SK-N-SH (cell line): ENCODE results near the gene LIX1. TPM values are rescaled to one million over a fixed set of nuclear protein-coding genes. Genes with fewer than 3 reads are reported as not detected.

Source experiments
- CTCF ChIA-PET: fragments of 300-600, 350-600 bp; formaldehyde crosslinking; extraction: SDS; loops from one replicate; lab custom pipeline; 2021; lab: Yijun Ruan, JAX
- POLR2A ChIA-PET: fragments of 350-600 bp; sonication (Branson Sonifier 250); formaldehyde crosslinking; extraction: SDS; loops from one replicate; lab custom pipeline; 2020; ENCODE audit warnings: antibody characterized with exemption, inconsistent platforms; lab: Yijun Ruan, JAX
- DNase-seq: peaks from one replicate; pipeline ENCODE4 v3.0.0; 2012
- H2AFZ ChIP-seq: fragments of 200-600 bp; sonication (generic); 2 replicates; pipeline ENCODE4 v1.8.1; 2016; ENCODE audit warnings: antibody characterized with exemption, mild to moderate bottlenecking, low read depth
- H3F3A ChIP-seq: fragments of 200-600 bp; sonication (generic); replicated peaks from 2 replicates; pipeline ENCODE3; 2016; ENCODE audit warnings: antibody characterized with exemption, mild to moderate bottlenecking; ENCODE audit not compliant: insufficient read depth
- H3K27ac ChIP-seq, 2 experiments: fragments of 200-500 bp in 1 of 2; fragments of 200-600 bp in 1 of 2; sonication (Bioruptor generic) in 1 of 2; sonication (generic), shearing (Covaris generic) in 1 of 2; 2 replicates each; pipeline versions ENCODE4 v1.5.1 to v1.6.1; 2014 to 2016; ENCODE audit warnings: low read depth in 2 of 2, inconsistent platforms in 1 of 2, low read length in 1 of 2, mild to moderate bottlenecking in 1 of 2, mixed read lengths in 1 of 2
- H3K27me3 ChIP-seq: fragments of 200-600 bp; sonication (generic), shearing (Covaris generic); 2 replicates; pipeline ENCODE4 v1.6.1; 2016; ENCODE audit warnings: mixed run types; ENCODE audit not compliant: insufficient read depth
- H3K36me3 ChIP-seq, 2 experiments: fragments of 200-500 bp in 1 of 2; fragments of 200-600 bp in 1 of 2; sonication (Bioruptor generic) in 1 of 2; sonication (generic) in 1 of 2; replicated peaks in 1 of 2; 2 replicates each; pipeline versions ENCODE3 to v1.5.1; 2014 to 2016; ENCODE audit warnings: low read length in 1 of 2, mild to moderate bottlenecking in 1 of 2; ENCODE audit not compliant: insufficient read depth in 2 of 2, control insufficient read depth in 1 of 2
- H3K4me1 ChIP-seq, 2 experiments: fragments of 200-500 bp in 1 of 2; fragments of 200-600 bp in 1 of 2; sonication (Bioruptor generic) in 1 of 2; sonication (generic), shearing (Covaris generic) in 1 of 2; 2 replicates each; pipeline versions ENCODE4 v1.5.1 to v1.6.1; 2014 to 2016; ENCODE audit warnings: low read depth in 1 of 2, low read length in 1 of 2, mixed run types in 1 of 2; ENCODE audit not compliant: insufficient read depth in 2 of 2, control insufficient read depth in 1 of 2
- H3K4me2 ChIP-seq: fragments of 200-600 bp; sonication (generic), shearing (Covaris generic); 2 replicates; pipeline ENCODE4 v1.6.1; 2017; ENCODE audit warnings: mixed run types
- H3K4me3 ChIP-seq, 2 experiments: fragments of 200-500 bp in 1 of 2; fragments of 200-600 bp in 1 of 2; sonication (Bioruptor generic) in 1 of 2; sonication (generic), shearing (Covaris generic) in 1 of 2; 2 replicates each; pipeline versions ENCODE4 v1.5.1 to v1.8.1; 2014 to 2016; ENCODE audit warnings: low read depth in 2 of 2, inconsistent platforms in 1 of 2, low read length in 1 of 2, mild to moderate bottlenecking in 1 of 2, mixed read lengths in 1 of 2, moderate library complexity in 1 of 2
- H3K79me2 ChIP-seq: fragments of 200-600 bp; sonication (generic); 2 replicates; pipeline ENCODE4 v1.8.1; 2017; ENCODE audit warnings: mild to moderate bottlenecking; ENCODE audit not compliant: insufficient read depth
- H3K9ac ChIP-seq: fragments of 200-600 bp; sonication (generic); 2 replicates; pipeline ENCODE4 v1.6.1; 2017; ENCODE audit warnings: mixed run types
- H3K9me2 ChIP-seq: fragments of 200-600 bp; sonication (generic); 2 replicates; pipeline ENCODE4 v1.6.1; 2017; ENCODE audit warnings: mixed run types
- H3K9me3 ChIP-seq: fragments of 200-600 bp; sonication (generic); 2 replicates; pipeline ENCODE4 v1.6.1; 2017; ENCODE audit warnings: mixed run types, mild to moderate bottlenecking, moderate library complexity
- H4K20me1 ChIP-seq: fragments of 200-600 bp; sonication (generic); 2 replicates; pipeline ENCODE4 v1.6.1; 2017; ENCODE audit warnings: mild to moderate bottlenecking, mixed run types; ENCODE audit not compliant: insufficient read depth
- ELF1 ChIP-seq: IDR thresholded peaks from 2 replicates; pipeline ENCODE4 v1.4.0; 2012
- EZH2phosphoT487 ChIP-seq: fragments of 200-600 bp; sonication (generic); IDR thresholded peaks from 2 replicates; pipeline ENCODE4 v1.6.1; 2017; ENCODE audit warnings: low read depth, mixed run types, mild to moderate bottlenecking, antibody characterized with exemption, moderate library complexity, borderline replicate concordance
- FOXJ3 ChIP-seq: sonication (generic); formaldehyde crosslinking; IDR thresholded peaks from 2 replicates; pipeline ENCODE4 v1.5.1; 2020; ENCODE audit warnings: mild to moderate bottlenecking, missing genetic modification reagents
- GATA2 ChIP-seq: sonication (generic); formaldehyde crosslinking; IDR thresholded peaks from 2 replicates; pipeline ENCODE4 v1.5.0; 2020; ENCODE audit warnings: mild to moderate bottlenecking, missing genetic modification reagents
- JUND ChIP-seq: IDR thresholded peaks from 2 replicates; pipeline ENCODE4 v1.4.0; 2012
- MEF2A ChIP-seq: IDR thresholded peaks from 2 replicates; pipeline ENCODE4 v1.4.0; 2012; ENCODE audit warnings: low read depth, borderline replicate concordance
- NFIC ChIP-seq: IDR thresholded peaks from 2 replicates; pipeline ENCODE4 v1.4.0; 2012; ENCODE audit warnings: borderline replicate concordance
- POLR2AphosphoS5 ChIP-seq: IDR thresholded peaks from 2 replicates; pipeline ENCODE4 v1.6.1; 2012; ENCODE audit warnings: low read depth, low read length
- RAD21 ChIP-seq: IDR thresholded peaks from 2 replicates; pipeline ENCODE4 v1.6.1; 2012; ENCODE audit warnings: mild to moderate bottlenecking, low read length
- RXRA ChIP-seq: IDR thresholded peaks from 2 replicates; pipeline ENCODE4 v1.4.0; 2012; ENCODE audit warnings: low read depth, mild to moderate bottlenecking, borderline replicate concordance
- TCF12 ChIP-seq: IDR thresholded peaks from 2 replicates; pipeline ENCODE4 v1.4.0; 2012
- WGBS: methylation state at CpG from one replicate; pipeline ENCODE4 v1.1.6; 2017; ENCODE audit warnings: low lambda C conversion rate; 5-methylcytosine and 5-hydroxymethylcytosine counted together
- polyA plus RNA-seq, 3 experiments: library from polyadenylated mRNA; depleted of rRNA; stranded (reverse); fragments of >200 nt; gene quantifications; 2 replicates each; pipeline ENCODE4 v1.2.3, GENCODE V29; 2012
- TF ChIP-seq, protein P1 (sequence below): IDR thresholded peaks from 2 replicates; pipeline ENCODE4 v1.4.0; 2012; ENCODE audit warnings: low read depth
- TF ChIP-seq, protein P2 (sequence below): fragments of 150-350 bp; IDR thresholded peaks from 2 replicates; pipeline ENCODE4 v1.6.1; 2017; ENCODE audit warnings: antibody characterized with exemption, low read length, low read depth, borderline replicate concordance
- TF ChIP-seq, protein P3 (sequence below): IDR thresholded peaks from 2 replicates; pipeline ENCODE4 v1.6.1; 2012; ENCODE audit warnings: mild to moderate bottlenecking, low read depth, low read length, moderate library complexity
- TF ChIP-seq, protein P4 (sequence below): IDR thresholded peaks from 2 replicates; pipeline ENCODE4; 2012
- TF ChIP-seq, protein P5 (sequence below): IDR thresholded peaks from 2 replicates; pipeline ENCODE4 v1.4.0; 2012; ENCODE audit warnings: low read depth, borderline replicate concordance
- TF ChIP-seq, protein P6 (sequence below): fragments of 150-350 bp; IDR thresholded peaks from 2 replicates; pipeline ENCODE4 v1.6.1; 2016; ENCODE audit warnings: mild to moderate bottlenecking, low read depth, low read length

The LIX1 gene
- polyA plus RNA-seq, 1 of the 3 experiments (the other 2 are of a cell fraction), result not detected

DNA sequence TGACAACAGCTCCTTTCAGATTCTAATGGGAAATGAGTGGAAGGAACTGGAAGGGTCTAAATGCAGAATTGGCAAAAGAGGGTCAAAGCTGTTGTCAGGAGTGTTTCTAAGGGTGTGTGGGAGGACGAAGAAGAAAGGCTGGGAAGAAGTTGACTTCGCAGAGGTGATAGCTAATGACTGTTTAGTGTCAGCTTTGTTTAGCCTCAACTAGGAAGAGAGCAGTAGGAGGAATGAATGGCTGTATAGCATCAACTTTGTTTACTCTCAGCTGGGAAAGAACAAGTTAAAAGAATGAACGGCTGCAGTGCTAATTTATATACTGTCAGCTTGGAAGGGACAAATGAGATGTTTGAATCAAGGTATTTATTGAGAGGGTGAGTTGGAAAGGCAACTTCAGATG is 5.9 kb upstream of the LIX1 start:
- no peaks in the 10 kb centered on the region for H3K27me3 ChIP-seq
- no peaks in the 10 kb centered on the region for H4K20me1 ChIP-seq
- no peak overlapping the region for H3K9ac ChIP-seq
- no peaks in the 10 kb centered on the region for H3K9me3 ChIP-seq
- CTCF ChIA-PET, result interaction anchor here (1.1 to 6.4 kb wide), 6 partner anchors 13 to 534 kb away, joined by 3 to 37 read pairs (median 12); no protein-coding TSS in a partner anchor
- no peaks in the 10 kb centered on the region for H3K9me2 ChIP-seq
- H3K27ac ChIP-seq, result no peak overlapping the region
- no peak overlapping the region for H3K4me2 ChIP-seq
- no peaks in the 10 kb centered on the region for H3F3A ChIP-seq
- H3K4me1 ChIP-seq, result no peaks in the 10 kb centered on the region
- no peaks in the 10 kb centered on the region for H3K36me3 ChIP-seq
- H2AFZ ChIP-seq, result no peak overlapping the region
- WGBS, result 78% methylated on average over 3 of the region's 3 CpGs
- POLR2A ChIA-PET, result no interaction called here
- DNase-seq, result no peak
- no peaks in the 10 kb centered on the region for H3K79me2 ChIP-seq
- TF ChIP-seq JUND, result no peak
- TF ChIP-seq POLR2AphosphoS5, result no peak
- TF ChIP-seq, protein P1, sequence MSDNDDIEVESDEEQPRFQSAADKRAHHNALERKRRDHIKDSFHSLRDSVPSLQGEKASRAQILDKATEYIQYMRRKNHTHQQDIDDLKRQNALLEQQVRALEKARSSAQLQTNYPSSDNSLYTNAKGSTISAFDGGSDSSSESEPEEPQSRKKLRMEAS, result no peak
- no peak overlapping the region for H3K4me3 ChIP-seq

DNA sequence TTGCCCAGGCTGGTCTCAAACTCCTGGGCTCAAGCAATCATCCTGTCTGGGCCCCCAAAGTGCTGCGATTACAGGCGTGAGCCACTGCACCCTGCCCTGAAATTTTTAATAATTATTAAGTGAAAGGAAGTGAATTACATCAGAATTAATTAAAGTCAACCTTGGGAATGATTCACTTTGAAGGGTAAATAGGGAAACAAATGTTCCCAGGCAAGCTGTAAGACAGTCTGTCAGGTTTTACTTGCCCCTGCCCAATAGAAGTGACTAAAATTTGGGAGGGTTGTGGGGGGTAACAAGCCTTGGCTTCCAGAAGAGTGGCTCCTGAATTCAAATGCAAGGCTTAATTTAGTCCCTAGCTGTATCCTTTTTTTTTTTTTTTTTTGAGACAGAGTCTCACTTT is 1.3 kb upstream of the LIX1 start:
- Histone ChIP-seq H4K20me1 (no peaks in the 10 kb centered on the region), H3K36me3 (no peaks in the 10 kb centered on the region), H3K4me1 (peaks cover 0 to 3% of the 10 kb centered on the region in 2 experiments; a peak in 2 of 4 replicates), H3K27ac (no peak overlapping the region), H3K9me3 (no peaks in the 10 kb centered on the region), H3K27me3 (no peaks in the 10 kb centered on the region), H3K9ac (no peak overlapping the region), H2AFZ (no peak overlapping the region), H3K4me3 (no peak overlapping the region), H3K79me2 (no peaks in the 10 kb centered on the region), H3K9me2 (no peaks in the 10 kb centered on the region), H3F3A (no peaks in the 10 kb centered on the region), H3K4me2 (no peak overlapping the region)
- WGBS, result 90% methylated on average over 2 of the region's 2 CpGs
- ChIA-PET CTCF (interaction anchor here (1.2 to 3.4 kb wide), 4 partner anchors 20 to 391 kb away, joined by 6 to 30 read pairs (median 10); no protein-coding TSS in a partner anchor), POLR2A (no interaction called here)
- DNase-seq, result no peak
- no peak for TF ChIP-seq TCF12
- TF ChIP-seq, protein P2, sequence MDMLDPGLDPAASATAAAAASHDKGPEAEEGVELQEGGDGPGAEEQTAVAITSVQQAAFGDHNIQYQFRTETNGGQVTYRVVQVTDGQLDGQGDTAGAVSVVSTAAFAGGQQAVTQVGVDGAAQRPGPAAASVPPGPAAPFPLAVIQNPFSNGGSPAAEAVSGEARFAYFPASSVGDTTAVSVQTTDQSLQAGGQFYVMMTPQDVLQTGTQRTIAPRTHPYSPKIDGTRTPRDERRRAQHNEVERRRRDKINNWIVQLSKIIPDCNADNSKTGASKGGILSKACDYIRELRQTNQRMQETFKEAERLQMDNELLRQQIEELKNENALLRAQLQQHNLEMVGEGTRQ, result no peak
- no peak for TF ChIP-seq MEF2A
- TF ChIP-seq ELF1, result no peak
- TF ChIP-seq, protein P3, sequence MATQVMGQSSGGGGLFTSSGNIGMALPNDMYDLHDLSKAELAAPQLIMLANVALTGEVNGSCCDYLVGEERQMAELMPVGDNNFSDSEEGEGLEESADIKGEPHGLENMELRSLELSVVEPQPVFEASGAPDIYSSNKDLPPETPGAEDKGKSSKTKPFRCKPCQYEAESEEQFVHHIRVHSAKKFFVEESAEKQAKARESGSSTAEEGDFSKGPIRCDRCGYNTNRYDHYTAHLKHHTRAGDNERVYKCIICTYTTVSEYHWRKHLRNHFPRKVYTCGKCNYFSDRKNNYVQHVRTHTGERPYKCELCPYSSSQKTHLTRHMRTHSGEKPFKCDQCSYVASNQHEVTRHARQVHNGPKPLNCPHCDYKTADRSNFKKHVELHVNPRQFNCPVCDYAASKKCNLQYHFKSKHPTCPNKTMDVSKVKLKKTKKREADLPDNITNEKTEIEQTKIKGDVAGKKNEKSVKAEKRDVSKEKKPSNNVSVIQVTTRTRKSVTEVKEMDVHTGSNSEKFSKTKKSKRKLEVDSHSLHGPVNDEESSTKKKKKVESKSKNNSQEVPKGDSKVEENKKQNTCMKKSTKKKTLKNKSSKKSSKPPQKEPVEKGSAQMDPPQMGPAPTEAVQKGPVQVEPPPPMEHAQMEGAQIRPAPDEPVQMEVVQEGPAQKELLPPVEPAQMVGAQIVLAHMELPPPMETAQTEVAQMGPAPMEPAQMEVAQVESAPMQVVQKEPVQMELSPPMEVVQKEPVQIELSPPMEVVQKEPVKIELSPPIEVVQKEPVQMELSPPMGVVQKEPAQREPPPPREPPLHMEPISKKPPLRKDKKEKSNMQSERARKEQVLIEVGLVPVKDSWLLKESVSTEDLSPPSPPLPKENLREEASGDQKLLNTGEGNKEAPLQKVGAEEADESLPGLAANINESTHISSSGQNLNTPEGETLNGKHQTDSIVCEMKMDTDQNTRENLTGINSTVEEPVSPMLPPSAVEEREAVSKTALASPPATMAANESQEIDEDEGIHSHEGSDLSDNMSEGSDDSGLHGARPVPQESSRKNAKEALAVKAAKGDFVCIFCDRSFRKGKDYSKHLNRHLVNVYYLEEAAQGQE, result no peak
- no peak for TF ChIP-seq NFIC
- TF ChIP-seq, protein P4, sequence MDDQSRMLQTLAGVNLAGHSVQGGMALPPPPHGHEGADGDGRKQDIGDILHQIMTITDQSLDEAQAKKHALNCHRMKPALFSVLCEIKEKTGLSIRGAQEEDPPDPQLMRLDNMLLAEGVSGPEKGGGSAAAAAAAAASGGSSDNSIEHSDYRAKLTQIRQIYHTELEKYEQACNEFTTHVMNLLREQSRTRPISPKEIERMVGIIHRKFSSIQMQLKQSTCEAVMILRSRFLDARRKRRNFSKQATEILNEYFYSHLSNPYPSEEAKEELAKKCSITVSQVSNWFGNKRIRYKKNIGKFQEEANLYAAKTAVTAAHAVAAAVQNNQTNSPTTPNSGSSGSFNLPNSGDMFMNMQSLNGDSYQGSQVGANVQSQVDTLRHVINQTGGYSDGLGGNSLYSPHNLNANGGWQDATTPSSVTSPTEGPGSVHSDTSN, result no peak
- TF ChIP-seq, protein P5, sequence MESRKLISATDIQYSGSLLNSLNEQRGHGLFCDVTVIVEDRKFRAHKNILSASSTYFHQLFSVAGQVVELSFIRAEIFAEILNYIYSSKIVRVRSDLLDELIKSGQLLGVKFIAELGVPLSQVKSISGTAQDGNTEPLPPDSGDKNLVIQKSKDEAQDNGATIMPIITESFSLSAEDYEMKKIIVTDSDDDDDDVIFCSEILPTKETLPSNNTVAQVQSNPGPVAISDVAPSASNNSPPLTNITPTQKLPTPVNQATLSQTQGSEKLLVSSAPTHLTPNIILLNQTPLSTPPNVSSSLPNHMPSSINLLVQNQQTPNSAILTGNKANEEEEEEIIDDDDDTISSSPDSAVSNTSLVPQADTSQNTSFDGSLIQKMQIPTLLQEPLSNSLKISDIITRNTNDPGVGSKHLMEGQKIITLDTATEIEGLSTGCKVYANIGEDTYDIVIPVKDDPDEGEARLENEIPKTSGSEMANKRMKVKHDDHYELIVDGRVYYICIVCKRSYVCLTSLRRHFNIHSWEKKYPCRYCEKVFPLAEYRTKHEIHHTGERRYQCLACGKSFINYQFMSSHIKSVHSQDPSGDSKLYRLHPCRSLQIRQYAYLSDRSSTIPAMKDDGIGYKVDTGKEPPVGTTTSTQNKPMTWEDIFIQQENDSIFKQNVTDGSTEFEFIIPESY, result no peak
- no peak for TF ChIP-seq GATA2 (CRISPR knock-in tag)
- TF ChIP-seq RAD21, result no peak
- no peak for TF ChIP-seq FOXJ3 (CRISPR knock-in tag)
- TF ChIP-seq, protein P6, sequence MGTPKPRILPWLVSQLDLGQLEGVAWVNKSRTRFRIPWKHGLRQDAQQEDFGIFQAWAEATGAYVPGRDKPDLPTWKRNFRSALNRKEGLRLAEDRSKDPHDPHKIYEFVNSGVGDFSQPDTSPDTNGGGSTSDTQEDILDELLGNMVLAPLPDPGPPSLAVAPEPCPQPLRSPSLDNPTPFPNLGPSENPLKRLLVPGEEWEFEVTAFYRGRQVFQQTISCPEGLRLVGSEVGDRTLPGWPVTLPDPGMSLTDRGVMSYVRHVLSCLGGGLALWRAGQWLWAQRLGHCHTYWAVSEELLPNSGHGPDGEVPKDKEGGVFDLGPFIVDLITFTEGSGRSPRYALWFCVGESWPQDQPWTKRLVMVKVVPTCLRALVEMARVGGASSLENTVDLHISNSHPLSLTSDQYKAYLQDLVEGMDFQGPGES, result no peak
- TF ChIP-seq EZH2phosphoT487, result no peak
- no peak for TF ChIP-seq RXRA
